ENCODE results near the gene SETD2.
"Not testable (repeated sequence)": the region's sequence is repeated elsewhere in the genome, so short reads cannot be mapped to it uniquely, and the experiment has no call there.

The SETD2 gene, protein sequence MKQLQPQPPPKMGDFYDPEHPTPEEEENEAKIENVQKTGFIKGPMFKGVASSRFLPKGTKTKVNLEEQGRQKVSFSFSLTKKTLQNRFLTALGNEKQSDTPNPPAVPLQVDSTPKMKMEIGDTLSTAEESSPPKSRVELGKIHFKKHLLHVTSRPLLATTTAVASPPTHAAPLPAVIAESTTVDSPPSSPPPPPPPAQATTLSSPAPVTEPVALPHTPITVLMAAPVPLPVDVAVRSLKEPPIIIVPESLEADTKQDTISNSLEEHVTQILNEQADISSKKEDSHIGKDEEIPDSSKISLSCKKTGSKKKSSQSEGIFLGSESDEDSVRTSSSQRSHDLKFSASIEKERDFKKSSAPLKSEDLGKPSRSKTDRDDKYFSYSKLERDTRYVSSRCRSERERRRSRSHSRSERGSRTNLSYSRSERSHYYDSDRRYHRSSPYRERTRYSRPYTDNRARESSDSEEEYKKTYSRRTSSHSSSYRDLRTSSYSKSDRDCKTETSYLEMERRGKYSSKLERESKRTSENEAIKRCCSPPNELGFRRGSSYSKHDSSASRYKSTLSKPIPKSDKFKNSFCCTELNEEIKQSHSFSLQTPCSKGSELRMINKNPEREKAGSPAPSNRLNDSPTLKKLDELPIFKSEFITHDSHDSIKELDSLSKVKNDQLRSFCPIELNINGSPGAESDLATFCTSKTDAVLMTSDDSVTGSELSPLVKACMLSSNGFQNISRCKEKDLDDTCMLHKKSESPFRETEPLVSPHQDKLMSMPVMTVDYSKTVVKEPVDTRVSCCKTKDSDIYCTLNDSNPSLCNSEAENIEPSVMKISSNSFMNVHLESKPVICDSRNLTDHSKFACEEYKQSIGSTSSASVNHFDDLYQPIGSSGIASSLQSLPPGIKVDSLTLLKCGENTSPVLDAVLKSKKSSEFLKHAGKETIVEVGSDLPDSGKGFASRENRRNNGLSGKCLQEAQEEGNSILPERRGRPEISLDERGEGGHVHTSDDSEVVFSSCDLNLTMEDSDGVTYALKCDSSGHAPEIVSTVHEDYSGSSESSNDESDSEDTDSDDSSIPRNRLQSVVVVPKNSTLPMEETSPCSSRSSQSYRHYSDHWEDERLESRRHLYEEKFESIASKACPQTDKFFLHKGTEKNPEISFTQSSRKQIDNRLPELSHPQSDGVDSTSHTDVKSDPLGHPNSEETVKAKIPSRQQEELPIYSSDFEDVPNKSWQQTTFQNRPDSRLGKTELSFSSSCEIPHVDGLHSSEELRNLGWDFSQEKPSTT (N-terminal part only)
- 99.2 to 222 (median 185) reads per million in 3 experiments for total RNA-seq

DNA sequence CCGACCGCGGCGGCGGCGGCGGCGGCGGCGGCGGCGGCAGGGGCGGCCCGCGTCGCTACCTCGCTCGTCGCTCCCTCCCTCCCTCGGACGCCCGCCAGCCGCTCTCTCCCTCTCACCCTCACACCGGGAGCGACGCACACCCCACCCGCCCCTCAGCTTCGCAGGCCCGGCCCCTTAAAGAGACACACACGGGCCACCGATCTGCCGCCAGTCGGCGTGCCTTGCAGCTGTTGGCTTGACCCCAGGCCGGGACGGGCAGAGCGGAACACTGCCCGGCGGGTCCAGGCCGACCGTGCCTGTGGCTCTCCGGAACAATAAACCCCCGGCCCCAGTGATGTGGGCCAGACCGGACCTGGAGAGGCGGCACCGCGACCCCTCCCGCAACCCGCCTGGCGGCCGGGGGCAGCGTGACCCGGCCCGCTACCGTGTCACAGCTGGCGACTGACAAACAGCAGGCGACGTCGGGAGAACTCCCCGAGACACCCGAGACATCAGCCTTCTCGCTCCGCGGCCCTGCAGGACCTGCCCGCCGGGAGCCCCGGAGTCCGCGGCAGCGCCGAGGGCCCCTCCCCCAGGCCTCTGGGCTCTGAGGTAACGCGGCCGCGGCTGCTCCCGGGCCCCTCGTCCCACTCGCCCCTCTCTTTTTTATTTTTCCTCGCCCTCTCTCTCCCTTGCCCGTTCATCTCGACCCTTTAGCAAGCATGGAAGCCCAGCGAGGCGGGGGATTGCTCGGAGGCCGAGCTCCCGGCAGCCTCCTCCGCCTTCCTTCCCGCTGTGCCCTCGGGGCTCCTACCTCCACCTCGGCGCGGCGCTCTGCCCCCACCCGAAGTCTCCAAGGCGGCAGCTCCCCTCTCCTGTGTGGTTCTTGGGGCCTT lies at the start of gene SETD2:
TSS of gene SETD2 (minus strand) at position 107 of the 875 bp plus-strand sequence. CDS start 189 bp downstream, outside the sequence.
- DNase-seq: peak; percentile 83

DNA sequence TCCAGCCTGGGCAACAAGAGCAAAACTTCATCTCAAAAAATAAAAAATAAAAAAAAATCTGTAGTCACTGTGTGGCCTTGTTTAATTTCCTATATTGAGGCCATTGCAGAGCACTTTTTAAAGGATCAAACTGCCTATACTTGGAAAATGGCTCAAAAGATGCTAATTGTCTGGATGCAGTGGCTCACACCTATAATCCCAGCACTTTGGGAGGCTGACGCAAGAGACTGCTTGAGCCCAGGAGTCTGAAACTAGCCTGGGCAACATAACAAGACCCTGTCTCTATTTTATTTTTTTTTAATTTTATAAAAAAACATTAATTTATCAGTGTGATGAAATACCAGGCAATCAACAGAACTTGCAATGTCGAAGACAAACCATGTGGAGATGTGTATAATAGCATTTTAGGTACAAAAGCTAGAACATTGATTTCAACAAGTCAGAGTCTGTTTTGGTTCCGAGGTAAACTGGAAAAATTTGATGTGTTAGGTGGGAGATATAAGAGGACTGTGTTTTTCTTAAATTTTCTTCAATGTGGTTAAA lies 47.0 kb upstream of the SETD2 start:
- no peak for DNase-seq

DNA sequence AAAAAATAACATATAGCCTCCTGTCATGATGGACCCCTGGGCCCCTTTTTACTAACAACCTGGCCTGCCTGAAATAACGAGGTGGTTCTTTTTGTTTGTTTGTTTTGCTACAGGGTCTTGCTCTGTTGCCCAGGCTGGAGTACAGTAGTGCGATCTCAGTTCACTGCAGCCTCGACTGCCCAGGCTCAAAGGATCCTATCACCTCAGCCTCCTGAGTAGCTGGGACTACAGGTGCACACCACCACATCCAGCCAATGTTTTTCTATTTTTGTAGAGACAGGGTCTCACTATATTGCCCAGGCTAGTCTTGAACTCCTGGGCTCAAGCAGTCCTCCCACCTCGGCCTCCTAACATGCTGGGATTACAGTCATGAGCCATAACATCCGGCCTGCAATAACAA lies 42.1 kb upstream of the SETD2 start:
- DNase-seq: not testable (repeated sequence)

DNA sequence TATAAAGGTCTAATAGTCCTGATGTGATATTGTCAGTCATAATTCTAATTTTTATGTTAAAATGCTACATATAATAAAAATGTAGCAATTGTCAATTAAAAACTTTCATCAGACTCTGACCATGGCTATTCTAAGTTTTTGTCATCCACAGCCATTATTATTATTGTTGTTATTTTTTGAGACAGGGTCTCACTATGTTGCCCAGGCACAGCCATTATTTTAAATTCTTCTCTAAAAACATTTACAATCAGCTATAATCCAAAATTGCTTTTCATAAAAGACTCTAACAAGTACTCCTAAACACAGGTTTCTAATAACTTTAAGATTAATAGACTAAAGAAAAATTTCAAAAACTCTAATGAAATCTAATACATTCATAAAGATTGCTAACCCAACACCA lies 41.0 kb upstream of the SETD2 start:
- no peak for DNase-seq

DNA sequence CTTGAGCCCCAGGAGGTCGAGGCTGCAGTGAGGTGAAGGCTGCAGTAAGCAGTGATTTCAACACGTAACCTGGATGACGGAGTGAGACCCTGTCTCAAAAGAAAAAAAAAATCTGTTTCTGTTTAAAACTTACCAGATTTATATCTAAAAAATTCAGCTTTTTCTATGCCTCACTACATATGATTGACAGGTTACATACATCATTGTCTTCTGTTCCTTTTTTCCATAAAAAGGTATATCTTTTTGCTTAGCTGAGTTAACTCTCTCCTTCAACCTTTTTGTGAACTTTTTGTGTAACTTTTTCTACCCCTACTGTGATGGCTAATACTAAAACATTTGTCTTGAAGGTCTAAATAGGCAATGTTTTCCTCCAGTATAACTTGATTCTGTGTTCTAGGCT lies 38.6 kb upstream of the SETD2 start:
- DNase-seq: no peak

DNA sequence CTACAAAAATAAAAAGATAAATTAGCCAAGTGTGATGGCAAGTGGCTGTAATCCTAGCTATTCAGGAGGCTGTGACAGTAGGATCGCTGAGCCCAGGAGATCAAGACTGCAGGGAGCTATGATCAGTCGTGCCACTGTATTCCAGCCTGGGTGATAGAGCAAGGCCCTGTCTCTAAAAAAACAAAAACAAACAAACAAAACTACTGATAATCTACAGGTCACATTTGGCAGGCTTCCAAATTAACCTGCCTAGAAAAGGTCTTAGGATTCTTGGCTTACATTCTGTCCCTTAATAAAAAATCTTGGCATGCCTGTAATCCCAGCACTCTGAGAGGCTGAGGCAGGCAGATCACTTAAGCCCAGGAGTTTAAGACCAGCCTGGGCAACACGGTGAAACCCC lies 33.4 kb upstream of the SETD2 start:
- DNase-seq: no peak

DNA sequence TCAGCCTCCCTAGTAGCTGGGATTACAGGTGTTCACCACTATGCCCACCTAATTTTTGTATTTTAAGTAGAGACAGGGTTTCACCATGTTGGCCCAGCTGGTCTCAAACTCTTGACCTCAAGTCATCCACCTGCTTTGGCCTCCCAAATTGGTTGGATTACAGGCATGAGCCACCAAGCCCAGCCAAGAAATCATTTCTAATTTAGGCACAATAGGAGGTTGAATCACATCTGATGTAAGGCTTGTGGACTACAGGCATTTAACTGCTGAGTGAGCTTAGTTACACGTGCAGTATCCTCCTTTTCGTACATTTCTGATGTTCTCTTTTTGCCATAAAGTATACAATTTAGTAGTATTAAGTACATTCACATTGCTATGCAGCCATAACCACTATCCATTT lies 31.1 kb upstream of the SETD2 start:
- DNase-seq: no peak

DNA sequence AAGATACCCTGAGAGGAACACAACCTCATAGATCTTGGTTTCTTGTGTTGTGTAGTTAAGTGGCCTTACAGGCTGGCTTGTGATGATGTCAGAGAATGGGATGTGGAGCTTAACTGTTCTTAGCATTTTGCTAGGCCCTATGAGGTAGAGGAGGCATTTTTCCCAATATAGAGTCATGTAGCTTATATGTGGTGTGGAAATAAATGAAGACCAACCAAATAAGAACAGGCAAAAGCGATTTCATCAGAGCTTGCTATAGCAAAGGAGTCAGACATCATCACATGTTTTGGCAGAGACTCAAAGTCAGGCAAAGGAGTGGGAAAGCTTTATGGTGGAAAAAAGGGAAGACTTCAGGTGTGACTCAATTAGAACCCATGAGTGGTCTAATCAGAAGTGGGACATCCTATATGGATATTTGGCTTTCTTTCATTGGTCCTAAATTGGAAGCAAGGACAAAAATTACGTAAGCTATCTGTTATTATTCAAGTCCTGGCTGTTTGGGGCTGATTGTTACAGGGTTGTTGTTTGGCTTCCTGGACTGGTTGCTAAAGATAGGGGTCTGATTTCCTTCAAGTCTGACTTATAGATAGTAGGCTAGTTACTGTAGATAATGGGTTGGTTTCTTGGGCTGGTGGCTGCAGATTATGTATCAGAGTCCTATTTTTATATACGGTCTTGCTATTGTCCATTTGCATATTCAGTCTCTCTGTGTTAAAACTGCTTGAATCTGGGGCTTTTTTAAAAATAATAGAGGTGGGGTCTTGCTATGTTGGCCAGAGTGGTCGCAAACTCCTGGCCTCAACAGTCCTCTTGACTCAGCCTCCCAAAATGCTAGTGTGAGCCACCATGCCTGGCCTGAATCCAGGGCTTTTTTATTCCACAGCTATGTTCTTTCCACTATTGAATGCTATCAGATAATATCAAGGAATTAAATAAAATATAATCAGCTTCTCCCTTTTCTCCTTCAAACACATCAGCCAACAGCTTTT lies 30.3 kb upstream of the SETD2 start:
- DNase-seq: no peak

DNA sequence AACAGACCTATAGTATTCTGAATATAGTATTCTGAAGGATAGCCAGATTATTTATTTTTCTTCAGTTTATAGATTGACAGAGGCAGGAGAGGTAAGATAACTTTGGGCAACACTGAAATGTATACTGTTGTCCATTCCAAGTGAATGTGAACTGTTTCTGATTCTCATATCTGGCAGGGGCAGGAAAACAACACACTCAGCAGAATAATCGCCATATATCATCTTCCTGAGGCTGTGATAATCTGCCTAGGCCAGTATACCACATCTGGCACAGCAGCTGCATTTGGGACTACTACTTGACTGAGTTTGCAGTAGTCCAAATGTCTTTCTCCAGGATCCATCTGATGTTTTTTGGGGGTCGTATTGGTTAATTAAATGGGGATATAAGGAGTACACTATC lies 22.4 kb upstream of the SETD2 start:
- DNase-seq: no peak

DNA sequence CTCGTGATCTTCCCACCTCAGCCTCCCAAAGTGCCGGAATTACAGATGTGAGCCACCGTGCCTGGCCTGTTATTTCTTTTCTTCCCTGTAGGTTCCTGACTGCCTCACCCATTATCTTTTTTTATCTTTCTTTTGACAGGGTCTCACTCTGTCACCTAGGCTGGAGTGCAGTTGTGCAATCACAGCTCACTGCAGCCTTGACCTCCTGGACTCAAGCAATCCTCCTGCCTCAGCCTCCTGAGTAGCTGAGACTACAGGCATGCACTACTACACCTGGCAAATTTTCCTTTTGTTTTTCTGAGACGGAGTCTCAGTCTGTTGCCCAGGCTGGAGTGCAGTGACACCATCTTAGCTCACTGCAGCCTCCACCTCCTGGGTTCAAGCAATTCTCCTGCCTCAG lies 17.8 kb upstream of the SETD2 start:
- DNase-seq: not testable (repeated sequence)

DNA sequence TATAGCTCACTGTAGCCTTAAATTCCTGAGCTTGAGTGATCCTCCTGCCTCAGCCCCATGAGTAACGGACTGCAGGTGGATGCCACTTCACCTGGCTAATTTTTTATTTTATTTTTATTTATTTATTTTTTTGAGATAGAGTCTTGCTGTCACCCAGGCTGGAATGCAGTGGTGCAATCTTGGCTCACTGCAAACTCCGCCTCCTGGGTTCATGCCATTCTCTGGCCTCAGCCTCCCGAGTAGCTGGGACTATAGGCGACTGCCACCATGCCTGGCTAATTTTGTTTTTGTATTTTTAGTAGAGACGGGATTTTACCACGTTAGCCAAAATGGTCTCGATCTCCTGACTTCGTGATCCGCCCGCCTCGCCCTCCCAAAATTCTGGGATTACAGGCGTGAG lies 16.1 kb upstream of the SETD2 start:
- not testable (repeated sequence) for DNase-seq

DNA sequence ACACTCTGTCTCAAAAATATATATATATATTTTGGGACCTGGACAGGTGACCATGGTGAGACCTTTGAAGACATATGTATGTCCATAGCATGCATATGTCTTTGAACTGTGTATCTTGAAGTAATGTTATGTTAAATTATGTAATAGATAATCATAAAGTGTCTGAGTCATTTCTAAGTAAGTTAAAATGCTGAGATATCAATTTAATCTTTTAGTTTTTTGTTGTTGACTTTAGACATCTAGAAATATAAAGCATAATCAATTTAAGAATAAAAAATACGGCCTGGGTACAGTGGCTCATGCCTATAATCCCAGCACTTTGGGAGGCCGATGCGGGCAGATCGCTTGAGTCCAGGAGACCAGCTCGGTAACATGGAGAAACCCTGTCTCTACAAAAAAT lies 12.7 kb upstream of the SETD2 start:
- DNase-seq: no peak

DNA sequence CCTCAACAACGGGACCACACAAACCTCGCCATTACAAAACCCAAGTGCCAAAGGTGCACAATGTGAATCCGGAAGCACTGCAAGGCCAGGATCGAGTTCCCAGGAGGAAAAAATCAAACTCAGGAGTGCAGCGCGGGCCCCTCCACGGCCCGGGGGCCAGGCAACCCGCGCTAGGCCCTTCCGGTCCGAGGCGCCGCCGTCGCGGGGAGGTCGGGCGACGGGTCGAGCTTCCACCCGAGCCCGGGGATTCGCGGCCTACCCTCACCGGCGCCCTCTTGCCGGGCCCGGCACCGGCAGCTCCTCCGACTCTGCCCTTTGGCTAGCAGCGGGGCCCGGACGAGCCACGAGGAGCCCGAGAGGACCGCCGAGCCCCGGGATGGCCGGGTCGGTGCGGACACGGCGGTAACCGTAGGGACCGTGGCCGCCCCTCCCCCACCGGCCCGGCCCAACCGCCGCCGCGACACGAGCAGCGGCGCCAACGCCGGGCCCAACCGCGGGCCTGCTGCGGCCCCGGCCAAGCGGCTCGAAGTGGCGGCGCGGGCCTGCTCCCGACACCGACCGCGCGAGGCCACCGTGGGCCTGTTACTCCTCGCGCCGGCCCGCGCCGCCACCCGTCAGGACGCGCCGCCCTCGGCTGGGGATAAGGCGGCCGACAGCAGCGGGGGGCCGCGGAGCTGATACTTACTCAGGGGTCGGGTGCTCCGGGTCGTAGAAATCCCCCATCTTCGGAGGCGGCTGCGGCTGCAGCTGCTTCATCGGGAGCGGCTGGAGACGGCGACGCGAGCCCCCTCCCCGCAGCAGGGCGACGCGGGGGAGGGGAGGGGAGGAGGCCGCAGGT lies 525 bp downstream of the SETD2 start:
- peak; percentile 60 for DNase-seq

DNA sequence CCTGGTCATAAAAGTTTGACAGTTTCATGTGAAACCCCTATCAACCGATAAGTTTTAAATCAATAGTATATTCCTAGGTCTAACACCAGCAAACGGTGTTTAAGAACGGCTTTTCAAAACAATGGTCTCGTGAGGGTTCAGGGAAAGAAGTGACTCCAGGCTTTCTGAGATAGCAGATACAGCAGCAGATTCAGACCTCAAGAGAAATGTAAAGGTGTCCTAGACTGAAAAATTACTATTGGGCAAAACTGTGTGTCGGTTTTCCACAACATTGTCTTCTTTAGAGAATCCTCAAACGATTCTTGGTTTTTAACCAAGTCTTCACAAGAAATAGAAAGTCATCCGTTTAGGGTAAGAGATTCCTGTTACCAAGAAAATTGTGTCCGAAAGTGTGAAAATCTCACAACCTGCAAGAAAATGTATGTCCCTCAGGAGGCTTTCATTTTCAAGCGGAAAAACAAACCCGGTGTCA lies 1.2 kb downstream of the SETD2 start:
- DNase-seq: no peak

DNA sequence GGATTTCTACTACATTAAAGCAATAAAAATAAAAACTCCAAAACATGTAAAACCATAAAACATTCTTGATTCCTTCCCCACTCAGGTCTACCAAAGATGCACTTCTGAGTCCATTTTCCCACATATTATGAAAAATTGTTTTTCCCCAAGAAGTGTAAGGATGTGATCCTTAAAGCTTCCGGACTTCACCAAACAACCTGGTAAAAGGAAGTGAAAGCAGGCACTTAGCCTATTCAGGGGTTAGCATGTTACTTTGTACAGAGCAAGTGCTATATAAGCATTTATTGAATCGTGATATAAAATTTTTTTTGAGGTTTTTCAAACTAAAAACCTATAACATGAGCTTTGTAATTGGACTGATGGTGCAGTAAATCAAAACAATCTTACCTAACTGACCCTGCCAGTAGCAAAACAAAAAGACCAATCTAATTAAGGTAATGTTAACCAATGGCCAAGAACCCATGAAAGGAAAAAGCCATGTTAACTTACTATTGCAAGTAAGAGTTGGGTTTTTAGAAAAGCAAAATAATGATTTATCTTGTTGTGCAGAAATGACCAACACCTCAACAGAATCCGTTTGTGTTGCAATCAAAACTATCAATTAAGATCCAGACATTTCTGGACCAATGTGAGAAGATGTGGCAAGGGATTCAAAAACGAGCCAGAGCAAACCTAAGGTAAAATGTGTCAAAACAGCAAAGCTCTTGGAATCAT lies 1.8 kb downstream of the SETD2 start:
- no peak for DNase-seq

DNA sequence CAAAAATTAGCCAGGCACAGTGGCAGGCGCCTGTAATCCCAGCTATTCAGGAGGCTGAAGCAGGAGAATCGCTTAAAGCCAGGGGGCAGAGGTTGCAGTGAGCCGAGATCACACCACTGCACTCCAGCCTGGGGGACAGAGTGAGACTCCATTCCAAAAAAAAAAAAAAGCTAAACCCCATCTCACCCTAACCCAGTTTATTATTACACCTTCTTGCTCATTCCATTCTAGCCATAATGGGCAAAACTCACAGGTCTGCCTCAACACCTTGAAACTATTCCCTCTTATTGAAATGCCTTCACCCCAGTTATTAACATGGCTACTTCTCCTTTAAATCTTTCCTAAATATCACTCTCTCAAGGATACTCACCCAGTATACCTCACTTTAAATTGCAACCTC lies 4.1 kb downstream of the SETD2 start:
- DNase-seq: no peak

DNA sequence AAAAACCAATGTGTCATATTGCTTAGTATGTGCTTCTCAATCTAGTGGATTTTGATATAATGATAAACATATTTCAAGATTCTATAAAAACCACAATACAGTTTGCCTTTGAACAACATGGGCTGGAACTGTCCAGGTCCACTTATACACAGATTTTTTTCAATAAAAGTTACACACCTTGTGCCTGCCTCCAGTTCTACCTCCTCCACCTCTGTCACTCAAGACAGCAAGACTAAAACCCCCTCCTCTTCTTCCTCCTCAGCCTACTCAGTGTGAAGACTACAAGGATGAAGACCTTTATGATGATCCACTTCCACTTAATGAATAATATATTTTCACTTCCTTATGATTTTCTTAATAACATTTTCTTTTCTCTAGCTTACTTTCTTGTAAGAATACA lies 5.7 kb downstream of the SETD2 start:
- no peak for DNase-seq

DNA sequence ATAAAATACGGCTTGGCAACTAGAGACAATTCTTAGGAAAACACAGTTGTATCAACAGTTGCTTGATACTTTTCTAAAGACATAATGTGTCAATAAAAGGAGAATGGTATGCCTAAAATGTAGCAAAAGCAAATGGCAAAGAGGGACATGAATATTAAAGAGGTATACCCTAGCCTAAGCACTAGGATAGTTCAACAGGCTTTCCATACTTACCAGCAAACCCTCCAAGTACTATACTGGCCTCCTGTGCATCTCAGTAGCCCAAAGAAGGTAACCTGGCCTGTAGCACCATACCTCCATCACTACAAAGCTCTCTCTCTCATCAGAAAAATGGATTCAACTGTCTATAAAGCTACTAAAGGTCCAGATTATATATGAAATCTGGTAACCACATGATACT lies 7.5 kb downstream of the SETD2 start:
- DNase-seq: no peak

DNA sequence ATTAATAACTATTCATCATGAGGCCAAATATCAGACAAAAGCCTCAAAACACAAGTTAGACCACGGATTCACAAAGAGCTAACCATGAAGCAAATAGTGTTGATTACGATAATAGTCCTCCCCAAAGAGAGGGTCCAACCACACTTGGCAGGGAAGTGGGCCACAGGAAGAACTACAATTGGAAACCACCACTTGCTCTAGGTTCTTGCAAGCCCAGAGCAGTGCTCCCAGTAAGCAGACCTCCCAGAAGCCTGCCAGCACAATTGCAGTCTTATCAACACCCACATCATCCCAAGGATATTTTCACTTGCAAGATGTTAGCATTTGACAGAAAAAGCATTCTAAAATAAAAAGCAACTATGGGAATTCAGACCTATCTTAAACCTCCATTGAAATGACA lies 11.3 kb downstream of the SETD2 start:
- no peak for DNase-seq
